Left lung (tissue), 10 donors: ENCODE data around the gene AHRR. TPM values are rescaled to one million over a fixed set of nuclear protein-coding genes. Genes with fewer than 3 reads are reported as not detected.

ENCODE experiments used
- ATAC-seq: fragments of 200-7000 bp; cut with Tn5 transposase; one replicate; pipeline ENCODE4 v1.9.1; 2020; ENCODE audit warnings: moderate library complexity
- DNase-seq, 4 donors: peaks; one replicate each; pipeline ENCODE4 v3.0.0-alpha.2; 2013 to 2020
- H3K27ac ChIP-seq, 2 donors: fragments of 200-600 bp; sonication (generic) in 1 of 2; one replicate each; pipeline versions ENCODE4 v1.5.0 to v1.8.0; 2020 to 2021
- H3K27me3 ChIP-seq, 2 donors: fragments of 200-600 bp; sonication (generic) in 1 of 2; one replicate each; pipeline versions ENCODE4 v1.5.0 to v1.8.0; 2020 to 2021
- H3K36me3 ChIP-seq, 2 donors: fragments of 200-600 bp; sonication (generic) in 1 of 2; one replicate each; pipeline versions ENCODE4 v1.5.0 to v1.8.0; 2020 to 2021
- H3K4me1 ChIP-seq, 2 donors: fragments of 200-600 bp; one replicate each; pipeline ENCODE4 v1.8.0; 2021
- H3K4me3 ChIP-seq, 2 donors: fragments of 200-600 bp; sonication (generic) in 1 of 2; one replicate each; pipeline versions ENCODE4 v1.5.0 to v1.8.0; 2020 to 2021; ENCODE audit warnings: mild to moderate bottlenecking in 1 of 2
- H3K9me3 ChIP-seq, 2 donors: fragments of 200-600 bp; sonication (generic) in 1 of 2; one replicate each; pipeline versions ENCODE4 v1.5.0 to v1.8.0; 2020 to 2021
- CTCF ChIP-seq, 2 donors: fragments of 200-600 bp; sonication (generic) in 1 of 2; IDR thresholded peaks; one replicate each; pipeline versions ENCODE4 v1.5.0 to v1.8.0; 2021; ENCODE audit warnings: antibody characterized with exemption in 2 of 2
- intact Hi-C, 2 donors: fragments of 100-400 bp; cut with DNase I; formaldehyde crosslinking; loops; one replicate each; pipeline versions ENCODE4 v1.11.2 to v1.14.2; 2022
- polyA plus RNA-seq, 6 donors: library from polyadenylated mRNA; unstranded; fragments of 120-200 nt; gene quantifications; one replicate each; pipeline ENCODE4 v1.2.1, GENCODE V29; 2013; ENCODE audit not compliant: insufficient read length in 6 of 6
- total RNA-seq, 2 donors: library from RNA; stranded (reverse); fragmentation: NEBNext Ultra II Directional; extraction: Animal tissue kit (Norgen Biotek cat#: 25700); gene quantifications; one replicate each; pipeline ENCODE4 v1.2.1, GENCODE V29; 2021
- donor health status: DM: no; HTN: yes; CAD: no.
- donor health status: DM: no; HTN: no; CAD: no.

The AHRR gene
- total and polyA plus RNA-seq, 8 donors: 0.32 to 8.4 (median 4.7) TPM

DNA sequence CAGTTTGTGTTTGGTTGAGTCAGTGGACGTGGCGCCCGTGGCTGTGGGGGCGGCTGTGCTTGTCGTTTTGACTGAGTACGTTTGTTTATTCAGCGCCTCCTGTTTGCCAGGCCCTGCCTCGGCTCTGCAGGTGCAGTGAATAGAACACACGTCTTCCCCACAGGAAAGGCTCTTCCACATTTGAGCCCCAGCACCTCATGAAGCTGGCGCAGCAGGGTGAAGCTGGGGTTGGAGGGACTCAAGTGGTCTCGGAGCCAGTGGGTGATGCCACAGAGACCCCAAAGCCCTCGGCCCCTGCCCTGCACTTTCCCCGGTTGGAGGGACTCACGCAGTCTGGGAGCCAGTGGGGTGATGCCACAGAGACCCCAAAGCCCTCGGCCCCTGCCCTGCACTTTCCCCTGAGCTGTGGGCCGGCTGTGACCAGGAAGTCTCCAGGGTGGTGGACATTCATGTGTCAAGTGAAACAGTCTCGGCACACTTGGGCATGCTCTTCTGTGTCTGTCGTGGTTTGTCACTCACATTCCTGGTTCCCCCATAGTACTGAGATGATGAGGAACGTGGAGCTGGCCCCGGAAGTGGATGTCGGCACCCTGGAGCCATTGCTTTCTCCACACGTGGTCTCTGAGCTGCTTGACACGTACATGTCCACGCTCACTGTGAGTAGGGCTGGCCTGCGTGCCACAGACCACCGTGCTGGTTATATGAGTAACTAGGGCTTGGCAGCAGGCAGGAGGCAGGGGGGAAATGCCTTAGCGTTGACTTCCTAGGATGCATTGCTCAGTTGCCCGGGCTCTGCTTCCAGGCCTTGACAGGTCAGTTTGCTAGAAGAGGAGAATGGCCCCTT lies 135.1 kb downstream of the AHRR start:
- Histone ChIP-seq H3K27ac (no peak overlapping the region), H3K4me3 (no peak overlapping the region), H3K36me3 (peaks cover 0 to 100% of the 10 kb centered on the region in 2 donors), H3K4me1 (no peaks in the 10 kb centered on the region), H3K9me3 (peaks cover 3 to 10% of the 10 kb centered on the region in 2 donors), H3K27me3 (no peaks in the 10 kb centered on the region)
- ATAC-seq (no peak), DNase-seq (peak in 1 of 4 donors; percentile 66)
- intact Hi-C loops: no loop called here
- TF ChIP-seq CTCF (IDR thresholded peaks at IDR 0.05): no peak

- Histone ChIP-seq H3K36me3 (peaks cover 0 to 100% of the 10 kb centered on the region in 2 donors), H3K4me3 (no peak overlapping the region), H3K4me1 (no peaks in the 10 kb centered on the region), H3K9me3 (peaks cover 0 to 3% of the 10 kb centered on the region in 2 donors), H3K27me3 (no peaks in the 10 kb centered on the region), H3K27ac (no peak overlapping the region)
- DNase-seq (peak in 2 of 4 donors; percentile 26 to 28), ATAC-seq (no peak)
- intact Hi-C loops: no loop called here
- TF ChIP-seq CTCF (IDR thresholded peaks at IDR 0.05): no peak
Measured at GRCh38 chr5:457195-457961, 135.9 kb downstream of the AHRR start.

DNA sequence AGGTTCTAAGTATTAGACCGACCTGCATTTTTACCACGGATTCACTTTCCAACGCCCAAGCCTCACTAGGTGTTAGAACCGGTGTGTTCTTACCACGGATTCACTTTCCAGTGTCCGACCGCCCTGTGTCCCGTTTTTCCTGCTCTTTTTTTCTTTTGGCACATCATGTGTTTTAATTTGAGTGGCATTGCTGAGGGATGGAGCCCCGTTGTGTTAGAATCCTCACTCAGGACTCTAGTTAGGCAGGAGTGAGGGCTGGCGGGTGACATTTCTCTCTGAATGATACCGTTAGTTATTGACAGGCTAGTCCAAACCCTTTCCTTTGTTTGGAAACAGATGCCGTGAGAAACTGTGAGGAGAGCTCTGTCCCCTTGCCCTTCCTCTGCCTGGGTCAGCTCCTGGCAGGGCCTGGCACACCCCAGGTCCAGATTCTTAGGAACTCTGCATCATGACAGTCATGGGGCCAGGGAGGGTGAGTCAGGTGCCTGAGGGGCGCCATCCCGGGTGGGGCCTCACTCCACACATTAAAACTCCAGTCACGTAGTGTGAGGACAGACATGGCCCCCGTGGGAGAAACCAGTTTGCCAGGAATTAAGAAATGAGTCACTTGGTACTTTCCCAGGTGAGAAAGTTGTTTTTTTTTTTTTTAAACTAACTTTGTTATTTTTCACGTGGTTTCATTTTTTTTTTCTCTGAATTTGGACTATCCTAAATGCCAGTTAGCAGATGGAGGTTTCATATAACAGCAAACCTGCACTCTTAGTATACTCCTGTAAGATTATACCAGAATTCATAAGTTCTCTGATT lies 137.2 kb downstream of the AHRR start:
- H3K36me3 ChIP-seq: peaks cover 0 to 98% of the 10 kb centered on the region in 2 donors

GRCh38 chr5:459562-460272 lies 138.2 kb downstream of the AHRR start:
- intact Hi-C loops: no loop called here
- no peaks in the 10 kb centered on the region for H3K9me3 ChIP-seq
- H3K27me3 ChIP-seq: no peaks in the 10 kb centered on the region
- no peak for TF ChIP-seq CTCF (IDR thresholded peaks at IDR 0.05)
- peaks cover 0 to 98% of the 10 kb centered on the region in 2 donors for H3K36me3 ChIP-seq
- DNase-seq: no peak
- H3K27ac ChIP-seq: no peak overlapping the region
- no peak for ATAC-seq
- H3K4me1 ChIP-seq: no peaks in the 10 kb centered on the region
- H3K4me3 ChIP-seq: no peak overlapping the region

More for the DNA sequence above, 137.2 kb downstream of the AHRR start:
- TF ChIP-seq CTCF (IDR thresholded peaks at IDR 0.05): no peak
- no peaks in the 10 kb centered on the region for H3K9me3 ChIP-seq
- no peaks in the 10 kb centered on the region for H3K4me1 ChIP-seq
- no peak overlapping the region for H3K4me3 ChIP-seq
- DNase-seq (peak in 2 of 4 donors; percentile 33 to 51), ATAC-seq (peak; percentile 65)
- intact Hi-C loops: no loop called here
- no peaks in the 10 kb centered on the region for H3K27me3 ChIP-seq
- no peak overlapping the region for H3K27ac ChIP-seq
